GM19397 (cell line): ENCODE results near the gene ECE2.
"Not testable (repeated sequence)": the region's sequence is repeated elsewhere in the genome, so short reads cannot be mapped to it uniquely, and the experiment has no call there.

Experiments
- ATAC-seq: cut with Tn5 transposase; IDR thresholded peaks from one replicate; pipeline ENCODE4 v1.9.1; 2021; ENCODE audit warnings: mild to moderate bottlenecking, moderate library complexity; ENCODE audit not compliant: unreplicated experiment

ECE2 gene

GRCh38 chr3:184262764-184263179 lies 13.1 kb upstream of the ECE2 start:
- ATAC-seq: no peak

- not testable (repeated sequence) for ATAC-seq
Observed at GRCh38 chr3:184267249-184267648, 8.6 kb upstream of the ECE2 start.

GRCh38 chr3:184272269-184272668 lies 3.6 kb upstream of the ECE2 start:
- no peak for ATAC-seq

- ATAC-seq: no peak
Observed at GRCh38 chr3:184275381-184275701, 481 bp upstream of the ECE2 start.

GRCh38 chr3:184277366-184277765 lies 1.5 kb downstream of the ECE2 start:
- no peak for ATAC-seq

GRCh38 chr3:184282941-184283340 lies 7.1 kb downstream of the ECE2 start:
- ATAC-seq: no peak

- ATAC-seq: no peak
Observed at GRCh38 chr3:184283681-184284080, 7.9 kb downstream of the ECE2 start.

GRCh38 chr3:184284696-184285095 lies 8.9 kb downstream of the ECE2 start:
- ATAC-seq: no peak

- no peak for ATAC-seq
Observed at GRCh38 chr3:184289426-184289938, 13.7 kb downstream of the ECE2 start.

- ATAC-seq: no peak
Observed at GRCh38 chr3:184290331-184290730, 14.5 kb downstream of the ECE2 start.

- no peak for ATAC-seq
Observed at GRCh38 chr3:184291044-184291737, 15.4 kb downstream of the ECE2 start.

GRCh38 chr3:184291738-184292445 lies 16.1 kb downstream of the ECE2 start:
- ATAC-seq: no peak

GRCh38 chr3:184295771-184296170 lies 19.9 kb downstream of the ECE2 start:
- no peak for ATAC-seq

- no peak for ATAC-seq
Observed at GRCh38 chr3:184296616-184297015, 20.8 kb downstream of the ECE2 start.

GRCh38 chr3:184298759-184299487 lies 23.1 kb downstream of the ECE2 start, which contains the start of gene PSMD2:
TSS of gene PSMD2 (plus strand) at chr3:184299241. CDS start at chr3:184299267, 26 bp downstream.
- peak; percentile 96 for ATAC-seq

GRCh38 chr3:184299488-184300377 lies 23.9 kb downstream of the ECE2 start:
- ATAC-seq: no peak

GRCh38 chr3:184300378-184300720 lies 24.5 kb downstream of the ECE2 start:
- no peak for ATAC-seq

- ATAC-seq: no peak
Observed at GRCh38 chr3:184305577-184305976, 29.8 kb downstream of the ECE2 start.

GRCh38 chr3:184306341-184306972 lies 30.6 kb downstream of the ECE2 start:
- no peak for ATAC-seq

GRCh38 chr3:184307915-184308314 lies 32.1 kb downstream of the ECE2 start:
- ATAC-seq: no peak
